H9 (cell line): ENCODE results near the gene MRPL23. TPM values are rescaled to one million over a fixed set of nuclear protein-coding genes. Genes with fewer than 3 reads are reported as not detected.

Source experiments
- DNase-seq: peaks from one replicate; pipeline ENCODE4 v3.0.0-alpha.2; 2017
- H2AFZ ChIP-seq: one replicate; pipeline ENCODE4 v1.6.1; 2013; ENCODE audit warnings: mild to moderate bottlenecking, low read length, control low read depth, moderate library complexity
- H2AK5ac ChIP-seq: 2 replicates; pipeline ENCODE4 v1.6.1; 2013; ENCODE audit warnings: low read length, control low read depth, mixed read lengths; ENCODE audit not compliant: insufficient read length
- H2BK120ac ChIP-seq: one replicate; pipeline ENCODE4 v1.6.1; 2013; ENCODE audit warnings: low read depth, mild to moderate bottlenecking, low read length, control low read depth, inconsistent platforms; ENCODE audit not compliant: poor library complexity, severe bottlenecking
- H2BK12ac ChIP-seq: 2 replicates; pipeline ENCODE4 v1.6.1; 2013; ENCODE audit warnings: low read length, control low read depth, mixed read lengths, low read depth; ENCODE audit not compliant: insufficient read length
- H2BK15ac ChIP-seq: 2 replicates; pipeline ENCODE4 v1.6.1; 2013; ENCODE audit warnings: low read depth, low read length, control low read depth
- H2BK20ac ChIP-seq: one replicate; pipeline ENCODE4 v1.6.1; 2013; ENCODE audit warnings: low read depth, mild to moderate bottlenecking, low read length, control low read depth, inconsistent platforms; ENCODE audit not compliant: poor library complexity, severe bottlenecking
- H2BK5ac ChIP-seq: 2 replicates; pipeline ENCODE4 v1.6.1; 2013; ENCODE audit warnings: low read length, control low read depth, mixed read lengths; ENCODE audit not compliant: insufficient read length
- H3K14ac ChIP-seq: 2 replicates; pipeline ENCODE4 v1.6.1; 2013; ENCODE audit warnings: low read length, control low read depth; ENCODE audit not compliant: insufficient read depth
- H3K18ac ChIP-seq: 2 replicates; pipeline ENCODE4 v1.6.1; 2013; ENCODE audit warnings: low read depth, mild to moderate bottlenecking, mixed read lengths, low read length, control low read depth; ENCODE audit not compliant: insufficient read length
- H3K23ac ChIP-seq: 2 replicates; pipeline ENCODE4 v1.6.1; 2013; ENCODE audit warnings: low read length, control low read depth, mixed read lengths, low read depth; ENCODE audit not compliant: insufficient read length
- H3K23me2 ChIP-seq: 2 replicates; pipeline ENCODE4 v1.6.1; 2013; ENCODE audit warnings: low read depth, mild to moderate bottlenecking, mixed read lengths, low read length, control low read depth; ENCODE audit not compliant: insufficient read length, poor library complexity, severe bottlenecking
- H3K27ac ChIP-seq: 2 replicates; pipeline ENCODE4 v1.5.1; 2013; ENCODE audit warnings: low read length, control low read depth, mixed read lengths, low read depth; ENCODE audit not compliant: insufficient read length
- H3K27me3 ChIP-seq: 2 replicates; pipeline ENCODE4 v1.6.1; 2013; ENCODE audit warnings: low read length, control low read depth, inconsistent platforms; ENCODE audit not compliant: insufficient read depth
- H3K4ac ChIP-seq: 2 replicates; pipeline ENCODE4 v1.6.1; 2013; ENCODE audit warnings: low read depth, mild to moderate bottlenecking, control low read depth, inconsistent platforms, low read length, moderate library complexity
- H3K4me1 ChIP-seq: 2 replicates; pipeline ENCODE4 v1.6.1; 2013; ENCODE audit warnings: low read length, control low read depth, inconsistent platforms; ENCODE audit not compliant: insufficient read depth
- H3K4me2 ChIP-seq: 2 replicates; pipeline ENCODE4 v1.6.1; 2013; ENCODE audit warnings: low read length, control low read depth, mixed read lengths; ENCODE audit not compliant: insufficient read length, insufficient read depth
- H3K56ac ChIP-seq: 2 replicates; pipeline ENCODE4 v1.6.1; 2013; ENCODE audit warnings: low read depth, mild to moderate bottlenecking, mixed read lengths, low read length, control low read depth; ENCODE audit not compliant: insufficient read length
- H3K79me1 ChIP-seq: 2 replicates; pipeline ENCODE4 v1.6.1; 2013; ENCODE audit warnings: low read depth, mild to moderate bottlenecking, moderate library complexity, low read length, control low read depth, inconsistent platforms; ENCODE audit not compliant: insufficient read depth, poor library complexity, severe bottlenecking
- H3K79me2 ChIP-seq: 2 replicates; pipeline ENCODE4 v1.6.1; 2013; ENCODE audit warnings: low read length, control low read depth, inconsistent platforms; ENCODE audit not compliant: insufficient read depth
- H3K9ac ChIP-seq: 2 replicates; pipeline ENCODE4 v1.6.1; 2013; ENCODE audit warnings: low read length, control low read depth, mixed read lengths; ENCODE audit not compliant: insufficient read length; ENCODE audit errors: extremely low read depth
- H3K9me3 ChIP-seq: one replicate; pipeline ENCODE4 v1.6.1; 2013; ENCODE audit warnings: low read depth, low read length, inconsistent platforms; ENCODE audit not compliant: control insufficient read depth
- H3T11ph ChIP-seq: one replicate; pipeline ENCODE4 v1.6.1; 2013; ENCODE audit warnings: mild to moderate bottlenecking, low read length, control low read depth, inconsistent platforms
- H4K20me1 ChIP-seq: one replicate; pipeline ENCODE4 v1.6.1; 2013; ENCODE audit not compliant: control insufficient read depth, insufficient read length, insufficient read depth
- H4K5ac ChIP-seq: 2 replicates; pipeline ENCODE4 v1.6.1; 2013; ENCODE audit warnings: low read depth, mild to moderate bottlenecking, mixed read lengths, low read length, control low read depth; ENCODE audit not compliant: insufficient read length
- H4K8ac ChIP-seq: replicated peaks from 2 replicates; pipeline ENCODE4 v1.6.1; 2013; ENCODE audit warnings: low read length, control low read depth, mixed read lengths, low read depth; ENCODE audit not compliant: insufficient read length
- H4K91ac ChIP-seq: 2 replicates; pipeline ENCODE4 v1.6.1; 2013; ENCODE audit warnings: low read depth, mild to moderate bottlenecking, moderate library complexity, mixed read lengths, low read length, control low read depth; ENCODE audit not compliant: insufficient read length
- H3K27ac Mint-ChIP-seq, 3 experiments: 2 replicates in 2 of 3; 3 replicates in 1 of 3; pipeline ENCODE4 v1.8.0; 2020 to 2021; ENCODE audit warnings: mixed read lengths in 3 of 3, mild to moderate bottlenecking in 1 of 3, moderate library complexity in 1 of 3
- H3K27me3 Mint-ChIP-seq: 2 replicates; pipeline ENCODE4 v1.8.0; 2021; ENCODE audit warnings: low read depth, mild to moderate bottlenecking, moderate library complexity, mixed read lengths
- H3K36me3 Mint-ChIP-seq, 3 experiments: 2 replicates in 2 of 3; 3 replicates in 1 of 3; pipeline ENCODE4 v1.8.0; 2020 to 2021; ENCODE audit warnings: low read depth in 3 of 3, mixed read lengths in 3 of 3; ENCODE audit not compliant: insufficient read depth in 1 of 3
- H3K4me1 Mint-ChIP-seq, 2 experiments: 2 replicates each; pipeline ENCODE4 v1.8.0; 2020; ENCODE audit warnings: mixed read lengths in 2 of 2
- H3K4me3 Mint-ChIP-seq, 2 experiments: 2 replicates in 1 of 2; 3 replicates in 1 of 2; pipeline ENCODE4 v1.8.0; 2020 to 2021; ENCODE audit warnings: mild to moderate bottlenecking in 2 of 2, mixed read lengths in 2 of 2, moderate library complexity in 1 of 2
- H3K9me3 Mint-ChIP-seq, 2 experiments: 2 replicates in 1 of 2; 3 replicates in 1 of 2; pipeline ENCODE4 v1.8.0; 2020; ENCODE audit warnings: mild to moderate bottlenecking in 2 of 2, mixed read lengths in 2 of 2, moderate library complexity in 1 of 2
- WGBS: extraction: QIAGEN DNeasy Blood & Tissue Kit; methylation state at CpG from one replicate; pipeline ENCODE4 v1.1.7; 2013; ENCODE audit warnings: missing lambda C conversion rate, low lambda C conversion rate, mixed read lengths; ENCODE audit not compliant: insufficient read length; ENCODE audit errors: extremely low coverage; 5-methylcytosine and 5-hydroxymethylcytosine counted together
- total RNA-seq: library from RNA; stranded (reverse); gene quantifications from 2 replicates; pipeline ENCODE4 v1.2.1, GENCODE V29; 2021
- TF ChIP-seq, protein P1 (sequence below): fragments of 200-600 bp; sonication (generic); conservative IDR thresholded peaks from 3 replicates; pipeline ENCODE4 v1.8.0; 2021; ENCODE audit warnings: antibody characterized with exemption, mild to moderate bottlenecking

The MRPL23 gene
- total RNA-seq, 1 experiment from 2014 or later = 67.3 TPM

DNA sequence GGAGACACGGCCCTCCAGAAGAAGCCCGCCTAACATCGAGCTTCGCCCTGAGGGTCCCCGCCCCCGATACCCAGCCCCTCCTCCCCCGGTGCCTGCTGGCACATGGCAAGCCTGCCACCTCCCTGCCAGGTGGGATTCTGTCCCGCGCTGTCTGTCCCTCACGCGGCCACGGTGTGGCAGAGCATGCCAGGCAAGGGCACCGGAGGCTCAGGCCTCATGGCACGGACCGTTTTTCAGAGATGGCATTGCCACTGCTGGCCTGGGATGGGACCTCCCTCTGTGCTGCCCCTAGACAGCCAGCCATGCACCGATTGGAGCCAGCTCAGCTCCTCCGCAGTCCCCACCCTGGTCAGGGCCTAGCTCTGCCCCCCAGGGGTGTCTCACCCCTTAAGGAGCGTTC lies 19.4 kb downstream of the MRPL23 start:
- Mint-ChIP-seq H3K27ac (no peak overlapping the region), H3K4me1 (no peaks in the 10 kb centered on the region), H3K36me3 (no peaks in the 10 kb centered on the region), H3K4me3 (no peak overlapping the region), H3K9me3 (no peaks in the 10 kb centered on the region), H3K27me3 (no peaks in the 10 kb centered on the region)
- H2AFZ ChIP-seq = no peak overlapping the region
- no peak overlapping the region for H2AK5ac ChIP-seq
- no peak overlapping the region for H3K4me2 ChIP-seq
- H3K79me1 ChIP-seq = no peaks in the 10 kb centered on the region
- no peaks in the 10 kb centered on the region for H3K4me1 ChIP-seq
- no peak overlapping the region for H3K9ac ChIP-seq
- no peaks in the 10 kb centered on the region for H3K23me2 ChIP-seq
- H3K23ac ChIP-seq = no peak overlapping the region
- no peaks in the 10 kb centered on the region for H3K79me2 ChIP-seq
- no peak overlapping the region for H2BK5ac ChIP-seq
- H2BK20ac ChIP-seq = no peak overlapping the region
- no peaks in the 10 kb centered on the region for H4K20me1 ChIP-seq
- no peak overlapping the region for H3K18ac ChIP-seq
- no CpG with 5 or more reads among the region's 18 CpGs for WGBS
- H4K91ac ChIP-seq = no peak overlapping the region
- no peak overlapping the region for H3K27ac ChIP-seq
- no peak overlapping the region for H4K8ac ChIP-seq
- no peak overlapping the region for H3T11ph ChIP-seq
- DNase-seq = no peak
- H2BK120ac ChIP-seq = no peak overlapping the region
- no peaks in the 10 kb centered on the region for H3K27me3 ChIP-seq
- no peak overlapping the region for H4K5ac ChIP-seq
- no peak overlapping the region for H3K14ac ChIP-seq
- TF ChIP-seq, protein P1, sequence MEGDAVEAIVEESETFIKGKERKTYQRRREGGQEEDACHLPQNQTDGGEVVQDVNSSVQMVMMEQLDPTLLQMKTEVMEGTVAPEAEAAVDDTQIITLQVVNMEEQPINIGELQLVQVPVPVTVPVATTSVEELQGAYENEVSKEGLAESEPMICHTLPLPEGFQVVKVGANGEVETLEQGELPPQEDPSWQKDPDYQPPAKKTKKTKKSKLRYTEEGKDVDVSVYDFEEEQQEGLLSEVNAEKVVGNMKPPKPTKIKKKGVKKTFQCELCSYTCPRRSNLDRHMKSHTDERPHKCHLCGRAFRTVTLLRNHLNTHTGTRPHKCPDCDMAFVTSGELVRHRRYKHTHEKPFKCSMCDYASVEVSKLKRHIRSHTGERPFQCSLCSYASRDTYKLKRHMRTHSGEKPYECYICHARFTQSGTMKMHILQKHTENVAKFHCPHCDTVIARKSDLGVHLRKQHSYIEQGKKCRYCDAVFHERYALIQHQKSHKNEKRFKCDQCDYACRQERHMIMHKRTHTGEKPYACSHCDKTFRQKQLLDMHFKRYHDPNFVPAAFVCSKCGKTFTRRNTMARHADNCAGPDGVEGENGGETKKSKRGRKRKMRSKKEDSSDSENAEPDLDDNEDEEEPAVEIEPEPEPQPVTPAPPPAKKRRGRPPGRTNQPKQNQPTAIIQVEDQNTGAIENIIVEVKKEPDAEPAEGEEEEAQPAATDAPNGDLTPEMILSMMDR = no peak
- H2BK15ac ChIP-seq = no peak overlapping the region
- no peak overlapping the region for H3K56ac ChIP-seq
- H3K9me3 ChIP-seq = no peaks in the 10 kb centered on the region
- no peak overlapping the region for H3K4ac ChIP-seq
- H2BK12ac ChIP-seq = no peak overlapping the region
